Trophoblast cell (in vitro differentiated cells and primary cell): ENCODE measurements around the gene VAV3.

Experiments used
- DNase-seq, 2 donors: peaks; one replicate each; pipeline ENCODE4 v3.0.0-alpha.2; 2016
- H2AFZ ChIP-seq: 2 replicates; pipeline ENCODE4 v1.6.1; 2013; ENCODE audit warnings: low read length, moderate library complexity, mild to moderate bottlenecking; ENCODE audit not compliant: insufficient read depth, poor library complexity
- H2AK5ac ChIP-seq: 2 replicates; pipeline ENCODE4 v1.6.1; 2013; ENCODE audit warnings: mild to moderate bottlenecking, low read length
- H2BK120ac ChIP-seq: 2 replicates; pipeline ENCODE4 v1.6.1; 2013; ENCODE audit warnings: low read length, mild to moderate bottlenecking, moderate library complexity; ENCODE audit not compliant: insufficient read depth, poor library complexity
- H2BK12ac ChIP-seq: 2 replicates; pipeline ENCODE4 v1.6.1; 2013; ENCODE audit warnings: mild to moderate bottlenecking, low read length, moderate library complexity
- H2BK5ac ChIP-seq: 2 replicates; pipeline ENCODE4 v1.6.1; 2013; ENCODE audit warnings: low read length, low read depth, moderate library complexity, mild to moderate bottlenecking; ENCODE audit not compliant: poor library complexity
- H3K14ac ChIP-seq: 2 replicates; pipeline ENCODE4 v1.6.1; 2013; ENCODE audit warnings: mild to moderate bottlenecking, low read length
- H3K18ac ChIP-seq: 2 replicates; pipeline ENCODE4 v1.6.1; 2013; ENCODE audit warnings: mild to moderate bottlenecking, low read length
- H3K23ac ChIP-seq: 2 replicates; pipeline ENCODE4 v1.6.1; 2013; ENCODE audit warnings: low read length
- H3K27ac ChIP-seq: 2 replicates; pipeline ENCODE4 v1.5.1; 2013; ENCODE audit warnings: low read depth, mild to moderate bottlenecking, inconsistent platforms, low read length, moderate library complexity
- H3K27me3 ChIP-seq: 2 replicates; pipeline ENCODE4 v1.6.1; 2013; ENCODE audit warnings: inconsistent platforms, mild to moderate bottlenecking, low read length, moderate library complexity; ENCODE audit not compliant: insufficient read depth
- H3K36me3 ChIP-seq, 2 experiments: 1 replicate in 1 of 2; 2 replicates in 1 of 2; pipeline ENCODE4 v1.6.1; 2013; ENCODE audit warnings: low read length in 2 of 2, mild to moderate bottlenecking in 2 of 2, moderate library complexity in 1 of 2; ENCODE audit not compliant: insufficient read depth in 2 of 2, control insufficient read depth in 1 of 2
- H3K4ac ChIP-seq: 2 replicates; pipeline ENCODE4 v1.6.1; 2013; ENCODE audit warnings: low read depth, mild to moderate bottlenecking, low read length, moderate library complexity
- H3K4me1 ChIP-seq, 2 experiments: 1 replicate in 1 of 2; 2 replicates in 1 of 2; pipeline ENCODE4 v1.6.1; 2013; ENCODE audit warnings: low read length in 2 of 2, mild to moderate bottlenecking in 2 of 2, moderate library complexity in 1 of 2; ENCODE audit not compliant: insufficient read depth in 2 of 2, control insufficient read depth in 1 of 2
- H3K4me2 ChIP-seq: 2 replicates; pipeline ENCODE4 v1.6.1; 2013; ENCODE audit warnings: inconsistent platforms, mild to moderate bottlenecking, low read length, moderate library complexity
- H3K4me3 ChIP-seq: 2 replicates; pipeline ENCODE4 v1.5.1; 2013; ENCODE audit warnings: mild to moderate bottlenecking, low read depth, low read length, inconsistent platforms
- H3K79me1 ChIP-seq: one replicate; pipeline ENCODE4 v1.6.1; 2013; ENCODE audit warnings: low read length
- H3K79me2 ChIP-seq: 2 replicates; pipeline ENCODE4 v1.6.1; 2013; ENCODE audit warnings: low read length, mild to moderate bottlenecking; ENCODE audit not compliant: control insufficient read depth, insufficient read depth, poor library complexity
- H3K9ac ChIP-seq: 2 replicates; pipeline ENCODE4 v1.6.1; 2013; ENCODE audit warnings: mild to moderate bottlenecking, low read length
- H3K9me3 ChIP-seq: 2 replicates; pipeline ENCODE4 v1.6.1; 2013; ENCODE audit warnings: low read depth, mild to moderate bottlenecking, control low read depth, inconsistent platforms, low read length; ENCODE audit not compliant: insufficient read depth
- H4K12ac ChIP-seq: 2 replicates; pipeline ENCODE4 v1.6.1; 2013; ENCODE audit warnings: low read depth, mild to moderate bottlenecking, low read length, moderate library complexity
- H4K8ac ChIP-seq: 2 replicates; pipeline ENCODE4 v1.6.1; 2013; ENCODE audit warnings: low read depth, mild to moderate bottlenecking, low read length, moderate library complexity
- H4K91ac ChIP-seq: one replicate; pipeline ENCODE4 v1.6.1; 2013; ENCODE audit warnings: low read depth, mild to moderate bottlenecking, low read length, moderate library complexity
- WGBS: extraction: QIAGEN DNeasy Blood & Tissue Kit; methylation state at CpG from one replicate; pipeline ENCODE4 v1.1.7; 2013; ENCODE audit warnings: missing lambda C conversion rate; ENCODE audit not compliant: insufficient read length, insufficient coverage; ENCODE audit errors: extremely low coverage; 5-methylcytosine and 5-hydroxymethylcytosine counted together

The VAV3 gene

GRCh38 chr1:107776900-107777663, 187.9 kb downstream of the VAV3 start:
- Histone ChIP-seq H3K9me3 (no peaks in the 10 kb centered on the region), H3K79me2 (no peaks in the 10 kb centered on the region), H2AFZ (no peak overlapping the region)

GRCh38 chr1:107771377-107771776, 193.6 kb downstream of the VAV3 start:
- Histone ChIP-seq H3K9ac (no peak overlapping the region), H2AFZ (no peak overlapping the region), H3K4ac (no peak overlapping the region), H2BK120ac (no peak overlapping the region), H4K12ac (no peak overlapping the region), H3K79me1 (no peaks in the 10 kb centered on the region), H2AK5ac (no peak overlapping the region), H2BK5ac (no peak overlapping the region), H3K4me1 (no peaks in the 10 kb centered on the region), H3K27ac (no peak overlapping the region), H3K27me3 (no peaks in the 10 kb centered on the region), H3K4me3 (no peak overlapping the region), H3K79me2 (no peaks in the 10 kb centered on the region), H3K18ac (no peak overlapping the region), H3K14ac (no peak overlapping the region), H3K9me3 (no peaks in the 10 kb centered on the region), H3K36me3 (no peaks in the 10 kb centered on the region), H3K23ac (no peak overlapping the region), H4K8ac (no peak overlapping the region), H3K4me2 (no peak overlapping the region), H4K91ac (no peak overlapping the region), H2BK12ac (no peak overlapping the region)
- WGBS = no CpG with 5 or more reads among the region's 13 CpGs
- no peak for DNase-seq

More at GRCh38 chr1:107776900-107777663, 187.9 kb downstream of the VAV3 start:
- no peaks in the 10 kb centered on the region for H3K79me1 ChIP-seq
- H3K4me1 ChIP-seq = no peaks in the 10 kb centered on the region
- no peak overlapping the region for H3K23ac ChIP-seq
- no CpG with 5 or more reads among the region's 4 CpGs for WGBS
- no peak overlapping the region for H2BK12ac ChIP-seq
- no peak overlapping the region for H2BK5ac ChIP-seq
- no peak overlapping the region for H3K4me3 ChIP-seq
- no peak overlapping the region for H3K9ac ChIP-seq
- no peak overlapping the region for H2AK5ac ChIP-seq
- H4K91ac ChIP-seq = no peak overlapping the region
- no peak overlapping the region for H3K27ac ChIP-seq
- H3K14ac ChIP-seq = no peak overlapping the region
- no peaks in the 10 kb centered on the region for H3K27me3 ChIP-seq
- no peak overlapping the region for H2BK120ac ChIP-seq
- H3K4ac ChIP-seq = no peak overlapping the region
- DNase-seq = no peak
- H3K36me3 ChIP-seq = no peaks in the 10 kb centered on the region
- H4K8ac ChIP-seq = no peak overlapping the region
- H3K18ac ChIP-seq = no peak overlapping the region
- no peak overlapping the region for H3K4me2 ChIP-seq
- H4K12ac ChIP-seq = no peak overlapping the region

GRCh38 chr1:107767156-107767582, 197.8 kb downstream of the VAV3 start:
- no peaks in the 10 kb centered on the region for H3K36me3 ChIP-seq
- no peaks in the 10 kb centered on the region for H3K79me1 ChIP-seq
- no peak overlapping the region for H3K18ac ChIP-seq
- H3K4ac ChIP-seq = no peak overlapping the region
- no peaks in the 10 kb centered on the region for H3K9me3 ChIP-seq
- H3K4me3 ChIP-seq = no peak overlapping the region
- H2BK5ac ChIP-seq = no peak overlapping the region
- H4K91ac ChIP-seq = no peak overlapping the region
- H4K12ac ChIP-seq = no peak overlapping the region
- no peak overlapping the region for H3K4me2 ChIP-seq
- H2BK12ac ChIP-seq = no peak overlapping the region
- no peak overlapping the region for H3K14ac ChIP-seq
- H3K9ac ChIP-seq = no peak overlapping the region
- no peaks in the 10 kb centered on the region for H3K4me1 ChIP-seq
- H2AFZ ChIP-seq = no peak overlapping the region
- no CpG with 5 or more reads among the region's 3 CpGs for WGBS
- no peak overlapping the region for H3K27ac ChIP-seq
- no peak overlapping the region for H2BK120ac ChIP-seq
- DNase-seq = no peak
- H3K23ac ChIP-seq = no peak overlapping the region
- H3K27me3 ChIP-seq = no peaks in the 10 kb centered on the region
- no peaks in the 10 kb centered on the region for H3K79me2 ChIP-seq
- H4K8ac ChIP-seq = no peak overlapping the region
- H2AK5ac ChIP-seq = no peak overlapping the region

- no peak overlapping the region for H3K18ac ChIP-seq
- no peaks in the 10 kb centered on the region for H3K4me1 ChIP-seq
- DNase-seq = no peak
- no peak overlapping the region for H2AK5ac ChIP-seq
- no peak overlapping the region for H2BK12ac ChIP-seq
- no peak overlapping the region for H3K4me3 ChIP-seq
- no peak overlapping the region for H2AFZ ChIP-seq
- H4K8ac ChIP-seq = no peak overlapping the region
- H3K27ac ChIP-seq = no peak overlapping the region
- H2BK120ac ChIP-seq = no peak overlapping the region
- H3K79me2 ChIP-seq = no peaks in the 10 kb centered on the region
- no peak overlapping the region for H3K4me2 ChIP-seq
- no peak overlapping the region for H3K9ac ChIP-seq
- H3K4ac ChIP-seq = no peak overlapping the region
- H3K79me1 ChIP-seq = no peaks in the 10 kb centered on the region
- no CpG with 5 or more reads among the region's 1 CpG for WGBS
- H3K27me3 ChIP-seq = no peaks in the 10 kb centered on the region
- H3K14ac ChIP-seq = no peak overlapping the region
- H3K23ac ChIP-seq = no peak overlapping the region
- no peaks in the 10 kb centered on the region for H3K36me3 ChIP-seq
- H4K91ac ChIP-seq = no peak overlapping the region
- no peak overlapping the region for H2BK5ac ChIP-seq
- no peak overlapping the region for H4K12ac ChIP-seq
- no peaks in the 10 kb centered on the region for H3K9me3 ChIP-seq
These were observed 198.4 kb downstream of the VAV3 start for GRCh38 chr1:107766533-107766932.
